ENCODE measurements around the gene TCEAL4.

Gene TCEAL4

GRCh38 chrX:103560256-103560655 is 25.1 kb upstream of the TCEAL4 start:
- ChIA-PET POLR2A (interaction anchor here (0.5 kb wide), 1 partner anchor 127 kb away, joined by 4 read pairs; no protein-coding TSS in a partner anchor), CTCF (no interaction called here)
- DNase-seq (ENCODE audit: extremely low spot score), result no peak
- no peak for TF ChIP-seq CTCF (IDR thresholded peaks at IDR 0.05; ENCODE audit: control extremely low read depth, extremely low read depth, low read depth, missing control alignments)

- CTCF ChIA-PET, result no interaction called here
- no peak for DNase-seq (ENCODE audit: extremely low spot score)
- TF ChIP-seq CTCF (IDR thresholded peaks at IDR 0.05; ENCODE audit: control extremely low read depth, extremely low read depth, low read depth, missing control alignments), result no peak
- POLR2A ChIA-PET, result no interaction called here
Observed at GRCh38 chrX:103562801-103563200, 22.5 kb upstream of the TCEAL4 start.

- POLR2A ChIA-PET, result no interaction called here
- CTCF ChIA-PET, result no interaction called here
- no peak for DNase-seq (ENCODE audit: extremely low spot score)
Observed at GRCh38 chrX:103565197-103565596, 20.1 kb upstream of the TCEAL4 start.

GRCh38 chrX:103565752-103566151 is 19.6 kb upstream of the TCEAL4 start:
- no peak for DNase-seq (ENCODE audit: extremely low spot score)
- ChIA-PET POLR2A (no interaction called here), CTCF (no interaction called here)
- TF ChIP-seq CTCF (IDR thresholded peaks at IDR 0.05; ENCODE audit: control extremely low read depth, extremely low read depth, low read depth, missing control alignments), result no peak

More at GRCh38 chrX:103565197-103565596, 20.1 kb upstream of the TCEAL4 start:
- TF ChIP-seq CTCF (IDR thresholded peaks at IDR 0.05; ENCODE audit: control extremely low read depth, extremely low read depth, low read depth, missing control alignments), result no peak

GRCh38 chrX:103571121-103571520 is 14.2 kb upstream of the TCEAL4 start:
- POLR2A ChIA-PET, result no interaction called here
- no peak for TF ChIP-seq CTCF (IDR thresholded peaks at IDR 0.05; ENCODE audit: control extremely low read depth, extremely low read depth, low read depth, missing control alignments)
- CTCF ChIA-PET, result interaction anchor here (1.1 kb wide), 1 partner anchor 17 kb away, joined by 3 read pairs; no protein-coding TSS in a partner anchor
- no peak for DNase-seq (ENCODE audit: extremely low spot score)

- DNase-seq (ENCODE audit: extremely low spot score), result no peak
- no peak for TF ChIP-seq CTCF (IDR thresholded peaks at IDR 0.05; ENCODE audit: control extremely low read depth, extremely low read depth, low read depth, missing control alignments)
- ChIA-PET CTCF (interaction anchor here (1.1 kb wide), 1 partner anchor 17 kb away, joined by 3 read pairs; no protein-coding TSS in a partner anchor), POLR2A (no interaction called here)
Observed at GRCh38 chrX:103571726-103572125, 13.6 kb upstream of the TCEAL4 start.

- ChIA-PET POLR2A (no interaction called here), CTCF (interaction anchor here (1.0 kb wide), 1 partner anchor 19 kb away, joined by 3 read pairs; no protein-coding TSS in a partner anchor)
- DNase-seq (ENCODE audit: extremely low spot score), result no peak
- TF ChIP-seq CTCF (IDR thresholded peaks at IDR 0.05; ENCODE audit: control extremely low read depth, extremely low read depth, low read depth, missing control alignments), result no peak
Observed at GRCh38 chrX:103573202-103573601, 12.1 kb upstream of the TCEAL4 start.
